ENCODE data around the gene ALDH5A1.
A peak's percentile ranks its signal among the peaks of the same experiment; 100 is the strongest.

ALDH5A1 gene

GRCh38 chr6:24494821-24495795, at the start of gene ALDH5A1 (continued):
- TF ChIP-seq HIC1 (tag by site-specific recombination; IDR thresholded peaks at IDR 0.05) (no peak), ZNF266 (tag by site-specific recombination; IDR thresholded peaks at IDR 0.05; ENCODE audit: low read depth) (no peak), CTCF (tag by site-specific recombination; IDR thresholded peaks at IDR 0.05) (peak; percentile 91), ZBTB11 (tag by site-specific recombination; conservative IDR thresholded peaks at IDR 0.05; ENCODE audit: low read depth) (peak; percentile 16), ZNF132 (tag by site-specific recombination; IDR thresholded peaks at IDR 0.05; ENCODE audit: borderline replicate concordance) (no peak), ZNF426 (tag by site-specific recombination; IDR thresholded peaks at IDR 0.05) (no peak), ZNF140 (tag by site-specific recombination; IDR thresholded peaks at IDR 0.05) (no peak), KLF8 (tag by site-specific recombination; IDR thresholded peaks at IDR 0.05) (no peak; the same call in 1 of the 2 replicates), ZNF76 (tag by site-specific recombination; IDR thresholded peaks at IDR 0.05; ENCODE audit: borderline replicate concordance, low read depth) (peak; percentile 19; the same call in 1 of the 2 replicates), SALL2 (tag by site-specific recombination; IDR thresholded peaks at IDR 0.05; ENCODE audit: borderline replicate concordance) (no peak), ZNF704 (tag by site-specific recombination; IDR thresholded peaks at IDR 0.05) (no peak), ZNF707 (tag by site-specific recombination; IDR thresholded peaks at IDR 0.05) (no peak), HOXC10 (CRISPR knock-in tag; IDR thresholded peaks at IDR 0.05) (0 out of 2 replicates have a peak, but pooled peaks have one; percentile 56), ZBTB21 (tag by site-specific recombination; IDR thresholded peaks at IDR 0.05) (no peak), ZNF350 (tag by site-specific recombination; IDR thresholded peaks at IDR 0.05) (no peak), ZNF2 (tag by site-specific recombination; IDR thresholded peaks at IDR 0.05) (peak; percentile 80), ZBTB6 (tag by site-specific recombination; IDR thresholded peaks at IDR 0.05) (peak; percentile 61; the same call in 1 of the 2 replicates), ZNF155 (tag by site-specific recombination; IDR thresholded peaks at IDR 0.05) (no peak), ZNF473 (tag by site-specific recombination; IDR thresholded peaks at IDR 0.05) (no peak), WT1 (tag by site-specific recombination; IDR thresholded peaks at IDR 0.05) (peak; percentile 28; the same call in 1 of the 2 replicates), ZNF138 (tag by site-specific recombination; IDR thresholded peaks at IDR 0.05; ENCODE audit: borderline replicate concordance) (no peak), ZNF157 (tag by site-specific recombination; IDR thresholded peaks at IDR 0.05) (no peak), ZBTB48 (tag by site-specific recombination; IDR thresholded peaks at IDR 0.05) (peak; percentile 61), ZNF280C (tag by site-specific recombination; IDR thresholded peaks at IDR 0.05) (no peak), ZNF654 (tag by site-specific recombination; IDR thresholded peaks at IDR 0.05; ENCODE audit: low read depth) (no peak), PRDM1 (tag by site-specific recombination; IDR thresholded peaks at IDR 0.05) (peak; percentile 68), ZNF596 (tag by site-specific recombination; IDR thresholded peaks at IDR 0.05) (no peak)

Measured in HEK293 (cell line).